Esophagus muscularis mucosa (tissue), 4 donors: ENCODE measurements around the gene CCDC88C. TPM values are rescaled to one million over a fixed set of nuclear protein-coding genes. Genes with fewer than 3 reads are reported as not detected.

Experiments
- DNase-seq: peaks from one replicate; pipeline ENCODE4 v3.0.0-alpha.2; 2017; ENCODE audit errors: extremely low spot score
- H3K27ac ChIP-seq, 4 donors: fragments of 200-600 bp; sonication (generic); replicated peaks in 1 of 4; 1 replicate in 3 of 4; 2 replicates in 1 of 4; pipeline ENCODE4 v1.5.1; 2016 to 2019; ENCODE audit warnings: mild to moderate bottlenecking in 1 of 4
- H3K27me3 ChIP-seq, 4 donors: fragments of 200-600 bp; sonication (generic); one replicate each; pipeline versions ENCODE4 v1.5.1 to v1.6.0; 2016 to 2019
- H3K36me3 ChIP-seq, 4 donors: fragments of 200-600 bp; sonication (generic); one replicate each; pipeline ENCODE4 v1.5.1; 2016 to 2019
- H3K4me1 ChIP-seq, 4 donors: fragments of 200-600 bp; sonication (generic); one replicate each; pipeline ENCODE4 v1.5.1; 2016 to 2019
- H3K4me3 ChIP-seq, 4 donors: fragments of 200-600 bp; sonication (generic); 1 replicate in 2 of 4; 2 replicates in 2 of 4; pipeline ENCODE4 v1.5.1; 2016 to 2019; ENCODE audit warnings: mild to moderate bottlenecking in 4 of 4, moderate library complexity in 1 of 4
- H3K9me3 ChIP-seq, 4 donors: fragments of 200-600 bp; sonication (generic); 1 replicate in 3 of 4; 2 replicates in 1 of 4; pipeline ENCODE4 v1.5.1; 2016 to 2019
- CTCF ChIP-seq, 3 experiments: fragments of 200-600 bp in 2 of 3; fragments of 450-650 bp in 1 of 3; sonication (generic) in 2 of 3; IDR thresholded peaks; one replicate each; pipeline ENCODE4 v1.5.1; 2017 to 2019; ENCODE audit warnings: antibody characterized with exemption in 3 of 3, mild to moderate bottlenecking in 2 of 3, moderate library complexity in 1 of 3
- EP300 ChIP-seq: sonication (generic); formaldehyde crosslinking; IDR thresholded peaks from one replicate; pipeline ENCODE4 v1.6.1; 2017; ENCODE audit warnings: antibody characterized with exemption
- POLR2A ChIP-seq: fragments of 450-650 bp; IDR thresholded peaks from one replicate; pipeline ENCODE4 v1.6.1; 2017; ENCODE audit warnings: antibody characterized with exemption, moderate library complexity, mild to moderate bottlenecking, low read depth
- POLR2AphosphoS5 ChIP-seq, 2 donors: sonication (generic); formaldehyde crosslinking; IDR thresholded peaks; one replicate each; pipeline ENCODE4 v1.6.1; 2017; ENCODE audit warnings: antibody characterized with exemption in 2 of 2
- WGBS: methylation state at CpG from one replicate; pipeline ENCODE4 v1.1.5; 2018; 5-methylcytosine and 5-hydroxymethylcytosine counted together
- intact Hi-C: fragments of 100-400 bp; cut with DNase I; formaldehyde crosslinking; loops from one replicate; pipeline ENCODE4 v1.15.1; 2023
- total RNA-seq, 4 donors: library from RNA; depleted of rRNA; stranded (reverse); fragments of >200 nt; gene quantifications; one replicate each; pipeline versions ENCODE4 v1.1.0 to v1.2.1, GENCODE V29; 2016

The CCDC88C gene
- total RNA-seq, 4 donors from 2014 or later, result 4.2 to 6.3 (median 5.6) TPM

GRCh38 chr14:91295851-91296796 lies 121.5 kb downstream of the CCDC88C start:
- Histone ChIP-seq H3K27ac (no peak overlapping the region), H3K36me3 (peaks cover 0 to 38% (median 0%) of the 10 kb centered on the region in 4 donors), H3K27me3 (no peaks in the 10 kb centered on the region), H3K4me1 (peaks cover 6 to 14% (median 13%) of the 10 kb centered on the region in 4 donors), H3K9me3 (no peaks in the 10 kb centered on the region), H3K4me3 (no peak overlapping the region)
- no peak for DNase-seq
- intact Hi-C loops, result no loop called here
- TF ChIP-seq CTCF (IDR thresholded peaks at IDR 0.05) (no peak), POLR2AphosphoS5 (IDR thresholded peaks at IDR 0.05) (no peak), POLR2A (no peak), EP300 (no peak)
- 93% methylated on average over 21 of the region's 23 CpGs for WGBS

- Histone ChIP-seq H3K9me3 (no peaks in the 10 kb centered on the region), H3K27me3 (no peaks in the 10 kb centered on the region), H3K36me3 (peaks cover 0 to 38% (median 2%) of the 10 kb centered on the region in 4 donors), H3K4me1 (peaks cover 6 to 14% (median 13%) of the 10 kb centered on the region in 4 donors), H3K4me3 (no peak overlapping the region), H3K27ac (no peak overlapping the region)
- DNase-seq, result no peak
- TF ChIP-seq EP300 (no peak), POLR2A (no peak), CTCF (IDR thresholded peaks at IDR 0.05) (no peak), POLR2AphosphoS5 (IDR thresholded peaks at IDR 0.05) (no peak)
- 93% methylated on average over 17 of the region's 17 CpGs for WGBS
- intact Hi-C loops, result no loop called here
Observed at GRCh38 chr14:91295276-91295845, 122.3 kb downstream of the CCDC88C start.

- intact Hi-C loops, result no loop called here
- WGBS, result 57% methylated on average over 6 of the region's 7 CpGs
- TF ChIP-seq CTCF (IDR thresholded peaks at IDR 0.05), result no peak
- no peak for TF ChIP-seq POLR2A
- TF ChIP-seq EP300, result no peak
- TF ChIP-seq POLR2AphosphoS5 (IDR thresholded peaks at IDR 0.05), result no peak
Observed at GRCh38 chr14:91294153-91294552, 123.5 kb downstream of the CCDC88C start.

GRCh38 chr14:91293281-91293680 lies 124.3 kb downstream of the CCDC88C start:
- H3K4me3 ChIP-seq, result no peak overlapping the region
- no peaks in the 10 kb centered on the region for H3K9me3 ChIP-seq
- no peaks in the 10 kb centered on the region for H3K27me3 ChIP-seq
- WGBS, result 31% methylated on average over 12 of the region's 12 CpGs
- intact Hi-C loops, result no loop called here
- no peak overlapping the region for H3K27ac ChIP-seq
- no peak for DNase-seq
- peaks cover 0 to 38% (median 6%) of the 10 kb centered on the region in 4 donors for H3K36me3 ChIP-seq
- H3K4me1 ChIP-seq, result peaks cover 2 to 5% (median 4%) of the 10 kb centered on the region in 4 donors
- no peak for TF ChIP-seq CTCF (IDR thresholded peaks at IDR 0.05)
- TF ChIP-seq EP300, result no peak

More at GRCh38 chr14:91294153-91294552, 123.5 kb downstream of the CCDC88C start:
- no peak for DNase-seq
- H3K4me1 ChIP-seq, result peaks cover 6 to 14% (median 13%) of the 10 kb centered on the region in 4 donors
- no peak overlapping the region for H3K4me3 ChIP-seq
- no peak overlapping the region for H3K27ac ChIP-seq
- H3K27me3 ChIP-seq, result no peaks in the 10 kb centered on the region
- H3K9me3 ChIP-seq, result no peaks in the 10 kb centered on the region
- peaks cover 0 to 38% (median 4%) of the 10 kb centered on the region in 4 donors for H3K36me3 ChIP-seq
